HEK293 (cell line): ENCODE data around the gene RNF113B.

Experiments
- CTCF ChIA-PET: fragments of 350-600 bp; formaldehyde crosslinking; extraction: SDS; loops from one replicate; lab custom pipeline; 2021; ENCODE audit warnings: antibody characterized with exemption; lab: Yijun Ruan, JAX
- POLR2A ChIA-PET: fragments of 300-600 bp; formaldehyde crosslinking; extraction: SDS; loops from one replicate; lab custom pipeline; 2020; ENCODE audit warnings: antibody characterized with exemption, inconsistent platforms; lab: Yijun Ruan, JAX
- H3K27ac ChIP-seq: fragments of 200-500 bp; sonication (Bioruptor generic); 2 replicates; pipeline ENCODE4 v1.5.1; 2014; ENCODE audit warnings: low read depth, low read length, control low read depth, inconsistent platforms; ENCODE audit errors: extremely low read depth
- H3K36me3 ChIP-seq, 2 experiments: fragments of 200-500 bp in 1 of 2; sonication (Bioruptor generic) in 1 of 2; 1 replicate in 1 of 2; 2 replicates in 1 of 2; pipeline ENCODE4 v1.5.1; 2014 to 2017; ENCODE audit warnings: inconsistent platforms in 2 of 2, low read length in 2 of 2; ENCODE audit not compliant: control insufficient read depth in 2 of 2, insufficient read depth in 1 of 2
- H3K4me1 ChIP-seq: fragments of 200-500 bp; sonication (Bioruptor generic); 2 replicates; pipeline ENCODE4 v1.5.1; 2014; ENCODE audit warnings: mild to moderate bottlenecking, low read length, inconsistent platforms; ENCODE audit not compliant: control insufficient read depth, insufficient read depth
- H3K4me3 ChIP-seq: 2 replicates; pipeline ENCODE4 v1.5.1; 2011; ENCODE audit warnings: low read depth, mild to moderate bottlenecking, control low read depth, low read length, moderate library complexity
- H3K9me3 ChIP-seq: fragments of 200-500 bp; sonication (Bioruptor generic); 2 replicates; pipeline ENCODE4 v1.5.1; 2014; ENCODE audit warnings: low read depth, low read length, inconsistent platforms; ENCODE audit not compliant: control insufficient read depth, insufficient read depth
- EGR2 ChIP-seq: fragments of 450-650 bp; formaldehyde crosslinking; IDR thresholded peaks from 2 replicates; pipeline ENCODE4 v1.5.1; 2016; ENCODE audit warnings: low read depth, missing biosample characterization, missing genetic modification characterization
- GLIS1 ChIP-seq: fragments of 450-650 bp; formaldehyde crosslinking; IDR thresholded peaks from 2 replicates; pipeline ENCODE4 v1.5.1; 2016; ENCODE audit warnings: missing biosample characterization, missing genetic modification characterization
- GLIS2 ChIP-seq: fragments of 450-650 bp; formaldehyde crosslinking; IDR thresholded peaks from 2 replicates; pipeline ENCODE4 v1.5.1; 2016; ENCODE audit warnings: missing biosample characterization, missing genetic modification characterization
- IKZF3 ChIP-seq: fragments of 450-650 bp; IDR thresholded peaks from 2 replicates; pipeline ENCODE4 v1.5.0; 2018; ENCODE audit warnings: missing biosample characterization, mild to moderate bottlenecking, missing genetic modification characterization, moderate library complexity
- KLF9 ChIP-seq: fragments of 450-650 bp; formaldehyde crosslinking; IDR thresholded peaks from 2 replicates; pipeline ENCODE4 v1.5.1; 2016; ENCODE audit warnings: missing biosample characterization, missing genetic modification characterization, low read depth
- SP2 ChIP-seq: fragments of 450-650 bp; formaldehyde crosslinking; IDR thresholded peaks from 2 replicates; pipeline ENCODE4 v1.5.1; 2016; ENCODE audit warnings: missing biosample characterization, missing genetic modification characterization
- SP7 ChIP-seq: fragments of 450-650 bp; formaldehyde crosslinking; IDR thresholded peaks from 2 replicates; pipeline ENCODE4 v1.5.1; 2016; ENCODE audit warnings: missing biosample characterization, missing genetic modification characterization
- WT1 ChIP-seq: fragments of 450-650 bp; formaldehyde crosslinking; IDR thresholded peaks from 2 replicates; pipeline ENCODE4 v1.5.1; 2016; ENCODE audit warnings: missing biosample characterization, missing genetic modification characterization
- ZBTB17 ChIP-seq: fragments of 450-650 bp; formaldehyde crosslinking; IDR thresholded peaks from 2 replicates; pipeline ENCODE4 v1.5.1; 2016; ENCODE audit warnings: missing biosample characterization, missing genetic modification characterization
- ZBTB8A ChIP-seq: fragments of 450-650 bp; formaldehyde crosslinking; IDR thresholded peaks from 2 replicates; pipeline ENCODE4 v1.5.1; 2016; ENCODE audit warnings: missing biosample characterization, missing genetic modification characterization
- ZFHX2 ChIP-seq: fragments of 450-650 bp; formaldehyde crosslinking; conservative IDR thresholded peaks from 2 replicates; pipeline ENCODE4 v1.5.1; 2016; ENCODE audit warnings: missing biosample characterization, missing genetic modification characterization
- ZIC2 ChIP-seq: fragments of 450-650 bp; formaldehyde crosslinking; IDR thresholded peaks from 2 replicates; pipeline ENCODE4 v1.5.1; 2016; ENCODE audit warnings: missing biosample characterization, missing genetic modification characterization
- ZNF114 ChIP-seq: fragments of 450-650 bp; formaldehyde crosslinking; IDR thresholded peaks from 2 replicates; pipeline ENCODE4 v1.5.0; 2017; ENCODE audit warnings: missing biosample characterization, missing genetic modification characterization
- ZNF121 ChIP-seq: fragments of 450-650 bp; formaldehyde crosslinking; IDR thresholded peaks from 2 replicates; pipeline ENCODE4 v1.5.1; 2016; ENCODE audit warnings: missing biosample characterization, missing genetic modification characterization
- ZNF140 ChIP-seq: fragments of 450-650 bp; formaldehyde crosslinking; IDR thresholded peaks from 2 replicates; pipeline ENCODE4 v1.5.1; 2016; ENCODE audit warnings: missing biosample characterization, missing genetic modification characterization
- ZNF175 ChIP-seq: fragments of 450-650 bp; formaldehyde crosslinking; IDR thresholded peaks from 2 replicates; pipeline ENCODE4 v1.5.1; 2016; ENCODE audit warnings: missing biosample characterization, missing genetic modification characterization
- ZNF2 ChIP-seq: fragments of 450-650 bp; formaldehyde crosslinking; IDR thresholded peaks from 2 replicates; pipeline ENCODE4 v1.5.1; 2016; ENCODE audit warnings: missing biosample characterization, missing genetic modification characterization
- ZNF341 ChIP-seq: fragments of 450-650 bp; formaldehyde crosslinking; IDR thresholded peaks from 2 replicates; pipeline ENCODE4; 2016; ENCODE audit warnings: low read depth, missing biosample characterization, missing genetic modification characterization
- ZNF561 ChIP-seq: fragments of 450-650 bp; IDR thresholded peaks from 2 replicates; pipeline ENCODE4 v1.5.1; 2018; ENCODE audit warnings: missing biosample characterization, missing genetic modification characterization, borderline replicate concordance
- ZNF571 ChIP-seq: fragments of 450-650 bp; formaldehyde crosslinking; IDR thresholded peaks from 2 replicates; pipeline ENCODE4 v1.5.0; 2017; ENCODE audit warnings: missing biosample characterization, missing genetic modification characterization
- ZNF776 ChIP-seq: fragments of 450-650 bp; formaldehyde crosslinking; IDR thresholded peaks from 2 replicates; pipeline ENCODE4 v1.5.0; 2017; ENCODE audit warnings: missing biosample characterization, missing genetic modification characterization, borderline replicate concordance
- TF ChIP-seq, protein P1 (sequence below): fragments of 450-650 bp; formaldehyde crosslinking; IDR thresholded peaks from 2 replicates; pipeline ENCODE4 v1.5.1; 2016; ENCODE audit warnings: missing biosample characterization, missing genetic modification characterization
- TF ChIP-seq, protein P2 (sequence below): fragments of 450-650 bp; formaldehyde crosslinking; IDR thresholded peaks from 2 replicates; pipeline ENCODE4 v1.5.1; 2017; ENCODE audit warnings: missing biosample characterization, missing genetic modification characterization
- TF ChIP-seq, protein P3 (sequence below): fragments of 450-650 bp; formaldehyde crosslinking; IDR thresholded peaks from 2 replicates; pipeline ENCODE4 v1.5.1; 2017; ENCODE audit warnings: missing biosample characterization, missing genetic modification characterization
- TF ChIP-seq, protein P4 (sequence below): fragments of 450-650 bp; formaldehyde crosslinking; IDR thresholded peaks from 2 replicates; pipeline ENCODE4 v1.5.1; 2016; ENCODE audit warnings: missing biosample characterization, missing genetic modification characterization

Gene RNF113B

DNA sequence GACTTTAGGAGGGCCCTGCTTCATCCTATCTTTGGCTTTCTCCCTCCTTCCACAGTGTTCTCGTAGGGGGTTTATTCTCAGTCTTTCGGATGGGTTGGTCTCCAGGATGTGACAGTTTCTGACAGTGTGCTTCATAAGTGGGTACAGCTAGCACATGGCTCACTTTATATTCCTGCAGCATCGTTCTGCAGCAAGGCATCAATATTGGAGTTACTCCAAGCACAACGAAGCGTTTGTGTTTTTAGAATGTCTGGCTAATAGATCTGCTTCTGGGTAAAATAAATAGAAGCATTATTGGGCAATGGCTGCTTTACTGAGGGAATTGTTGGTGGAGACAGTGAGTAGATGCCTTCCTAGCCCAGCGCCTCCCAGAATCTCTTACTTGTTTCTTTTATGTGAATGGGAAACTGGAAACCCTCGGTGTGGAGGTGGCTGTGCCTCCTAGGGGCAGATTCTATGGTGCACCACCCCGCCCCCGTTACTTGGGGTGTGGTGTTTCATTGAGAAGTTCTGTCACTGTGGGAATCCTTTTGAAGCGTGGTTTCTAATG is 32.2 kb downstream of the RNF113B start:
- H3K4me1 ChIP-seq = peaks cover 9% of the 10 kb centered on the region

DNA sequence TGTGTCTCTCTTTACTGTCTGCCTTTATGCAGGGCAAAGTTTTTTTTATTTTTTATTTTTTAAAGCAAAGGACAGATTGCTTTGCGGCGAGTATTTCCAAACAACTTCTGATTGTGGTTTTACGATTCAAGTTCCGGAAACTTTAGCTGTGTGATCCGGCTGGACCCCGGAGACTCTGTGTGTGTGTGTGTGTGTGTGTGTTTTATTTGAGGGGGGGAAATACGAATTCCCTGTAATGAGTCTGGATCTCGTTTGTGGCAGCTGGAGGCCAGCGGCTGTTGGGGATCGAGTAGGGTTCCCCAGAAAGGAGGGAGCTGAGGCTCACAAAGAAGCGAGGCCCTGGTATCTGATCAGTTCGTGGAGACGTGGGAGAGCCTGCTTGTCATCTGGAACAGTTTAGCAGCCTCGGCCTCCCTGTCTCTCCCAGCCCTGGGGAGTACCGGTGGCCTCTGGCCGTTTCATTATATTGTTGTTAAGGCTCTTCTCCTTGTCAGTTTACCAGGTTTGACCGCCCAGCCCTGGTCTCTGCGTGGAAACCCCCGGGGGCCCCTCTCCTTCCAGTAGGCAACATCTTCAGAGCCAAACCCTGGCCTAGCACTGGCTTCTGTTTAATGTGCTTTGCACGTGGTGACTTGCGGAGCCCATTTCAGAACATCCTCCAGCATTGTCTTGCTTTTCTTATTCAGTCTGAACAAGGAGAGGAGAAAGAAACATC is 32.9 kb downstream of the RNF113B start:
- POLR2A ChIA-PET = no interaction called here
- Histone ChIP-seq H3K36me3 (no peaks in the 10 kb centered on the region), H3K4me1 (peaks cover 9% of the 10 kb centered on the region), H3K27ac (peak overlapping the region; percentile 64; the same call in 1 of the 2 replicates), H3K4me3 (peak overlapping the region; percentile 59), H3K9me3 (no peaks in the 10 kb centered on the region)
- CTCF ChIA-PET = interaction anchor here (0.5 to 1.4 kb wide), 2 partner anchors 12 to 112 kb away, joined by 4 to 6 read pairs; no protein-coding TSS in a partner anchor
- peak; percentile 17; the same call in 1 of the 2 replicates for TF ChIP-seq SP7 (tag by site-specific recombination)
- no peak for TF ChIP-seq ZNF121 (tag by site-specific recombination)
- TF ChIP-seq GLIS2 (tag by site-specific recombination) = 0 out of 2 replicates have a peak, but pooled peaks have one; percentile 10
- TF ChIP-seq WT1 (tag by site-specific recombination) = peak; percentile 58
- TF ChIP-seq, protein P1, sequence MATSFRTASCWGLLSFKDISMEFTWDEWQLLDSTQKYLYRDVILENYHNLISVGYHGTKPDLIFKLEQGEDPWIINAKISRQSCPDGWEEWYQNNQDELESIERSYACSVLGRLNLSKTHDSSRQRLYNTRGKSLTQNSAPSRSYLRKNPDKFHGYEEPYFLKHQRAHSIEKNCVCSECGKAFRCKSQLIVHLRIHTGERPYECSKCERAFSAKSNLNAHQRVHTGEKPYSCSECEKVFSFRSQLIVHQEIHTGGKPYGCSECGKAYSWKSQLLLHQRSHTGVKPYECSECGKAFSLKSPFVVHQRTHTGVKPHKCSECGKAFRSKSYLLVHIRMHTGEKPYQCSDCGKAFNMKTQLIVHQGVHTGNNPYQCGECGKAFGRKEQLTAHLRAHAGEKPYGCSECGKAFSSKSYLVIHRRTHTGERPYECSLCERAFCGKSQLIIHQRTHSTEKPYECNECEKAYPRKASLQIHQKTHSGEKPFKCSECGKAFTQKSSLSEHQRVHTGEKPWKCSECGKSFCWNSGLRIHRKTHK = no peak
- TF ChIP-seq, protein P2, sequence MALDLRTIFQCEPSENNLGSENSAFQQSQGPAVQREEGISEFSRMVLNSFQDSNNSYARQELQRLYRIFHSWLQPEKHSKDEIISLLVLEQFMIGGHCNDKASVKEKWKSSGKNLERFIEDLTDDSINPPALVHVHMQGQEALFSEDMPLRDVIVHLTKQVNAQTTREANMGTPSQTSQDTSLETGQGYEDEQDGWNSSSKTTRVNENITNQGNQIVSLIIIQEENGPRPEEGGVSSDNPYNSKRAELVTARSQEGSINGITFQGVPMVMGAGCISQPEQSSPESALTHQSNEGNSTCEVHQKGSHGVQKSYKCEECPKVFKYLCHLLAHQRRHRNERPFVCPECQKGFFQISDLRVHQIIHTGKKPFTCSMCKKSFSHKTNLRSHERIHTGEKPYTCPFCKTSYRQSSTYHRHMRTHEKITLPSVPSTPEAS (tag by site-specific recombination) = peak; percentile 65
- no peak for TF ChIP-seq ZNF140 (tag by site-specific recombination)
- 0 out of 2 replicates have a peak, but pooled peaks have one; percentile 39 for TF ChIP-seq ZNF2
- peak; percentile 23; the same call in 1 of the 2 replicates for TF ChIP-seq ZNF341
- TF ChIP-seq ZNF776 (tag by site-specific recombination) = no peak
- no peak for TF ChIP-seq ZNF175
- TF ChIP-seq ZFHX2 (tag by site-specific recombination) = peak; percentile 38

More for the DNA sequence above, 32.2 kb downstream of the RNF113B start:
- no peaks in the 10 kb centered on the region for H3K9me3 ChIP-seq
- no peaks in the 10 kb centered on the region for H3K36me3 ChIP-seq
- ChIA-PET CTCF (interaction anchor here (1.4 kb wide), 1 partner anchor 11 kb away, joined by 6 read pairs; no protein-coding TSS in a partner anchor), POLR2A (no interaction called here)
- 0 out of 2 replicates have a peak, but pooled peaks have one; percentile 9 for TF ChIP-seq ZIC2 (tag by site-specific recombination)
- no peak for TF ChIP-seq ZNF571 (tag by site-specific recombination)
- peak; percentile 62 for TF ChIP-seq KLF9
- no peak for TF ChIP-seq IKZF3 (tag by site-specific recombination)
- TF ChIP-seq SP2 (tag by site-specific recombination) = no peak
- peak; percentile 15; the same call in 1 of the 2 replicates for TF ChIP-seq SP7 (tag by site-specific recombination)
- TF ChIP-seq ZNF561 (tag by site-specific recombination) = peak; percentile 25; the same call in 1 of the 2 replicates
- TF ChIP-seq, protein P3, sequence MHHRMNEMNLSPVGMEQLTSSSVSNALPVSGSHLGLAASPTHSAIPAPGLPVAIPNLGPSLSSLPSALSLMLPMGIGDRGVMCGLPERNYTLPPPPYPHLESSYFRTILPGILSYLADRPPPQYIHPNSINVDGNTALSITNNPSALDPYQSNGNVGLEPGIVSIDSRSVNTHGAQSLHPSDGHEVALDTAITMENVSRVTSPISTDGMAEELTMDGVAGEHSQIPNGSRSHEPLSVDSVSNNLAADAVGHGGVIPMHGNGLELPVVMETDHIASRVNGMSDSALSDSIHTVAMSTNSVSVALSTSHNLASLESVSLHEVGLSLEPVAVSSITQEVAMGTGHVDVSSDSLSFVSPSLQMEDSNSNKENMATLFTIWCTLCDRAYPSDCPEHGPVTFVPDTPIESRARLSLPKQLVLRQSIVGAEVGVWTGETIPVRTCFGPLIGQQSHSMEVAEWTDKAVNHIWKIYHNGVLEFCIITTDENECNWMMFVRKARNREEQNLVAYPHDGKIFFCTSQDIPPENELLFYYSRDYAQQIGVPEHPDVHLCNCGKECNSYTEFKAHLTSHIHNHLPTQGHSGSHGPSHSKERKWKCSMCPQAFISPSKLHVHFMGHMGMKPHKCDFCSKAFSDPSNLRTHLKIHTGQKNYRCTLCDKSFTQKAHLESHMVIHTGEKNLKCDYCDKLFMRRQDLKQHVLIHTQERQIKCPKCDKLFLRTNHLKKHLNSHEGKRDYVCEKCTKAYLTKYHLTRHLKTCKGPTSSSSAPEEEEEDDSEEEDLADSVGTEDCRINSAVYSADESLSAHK (tag by site-specific recombination) = peak; percentile 100
- TF ChIP-seq GLIS1 (tag by site-specific recombination) = peak; percentile 23; the same call in 1 of the 2 replicates
- TF ChIP-seq ZBTB8A = peak; percentile 40; the same call in 1 of the 2 replicates
- TF ChIP-seq, protein P4, sequence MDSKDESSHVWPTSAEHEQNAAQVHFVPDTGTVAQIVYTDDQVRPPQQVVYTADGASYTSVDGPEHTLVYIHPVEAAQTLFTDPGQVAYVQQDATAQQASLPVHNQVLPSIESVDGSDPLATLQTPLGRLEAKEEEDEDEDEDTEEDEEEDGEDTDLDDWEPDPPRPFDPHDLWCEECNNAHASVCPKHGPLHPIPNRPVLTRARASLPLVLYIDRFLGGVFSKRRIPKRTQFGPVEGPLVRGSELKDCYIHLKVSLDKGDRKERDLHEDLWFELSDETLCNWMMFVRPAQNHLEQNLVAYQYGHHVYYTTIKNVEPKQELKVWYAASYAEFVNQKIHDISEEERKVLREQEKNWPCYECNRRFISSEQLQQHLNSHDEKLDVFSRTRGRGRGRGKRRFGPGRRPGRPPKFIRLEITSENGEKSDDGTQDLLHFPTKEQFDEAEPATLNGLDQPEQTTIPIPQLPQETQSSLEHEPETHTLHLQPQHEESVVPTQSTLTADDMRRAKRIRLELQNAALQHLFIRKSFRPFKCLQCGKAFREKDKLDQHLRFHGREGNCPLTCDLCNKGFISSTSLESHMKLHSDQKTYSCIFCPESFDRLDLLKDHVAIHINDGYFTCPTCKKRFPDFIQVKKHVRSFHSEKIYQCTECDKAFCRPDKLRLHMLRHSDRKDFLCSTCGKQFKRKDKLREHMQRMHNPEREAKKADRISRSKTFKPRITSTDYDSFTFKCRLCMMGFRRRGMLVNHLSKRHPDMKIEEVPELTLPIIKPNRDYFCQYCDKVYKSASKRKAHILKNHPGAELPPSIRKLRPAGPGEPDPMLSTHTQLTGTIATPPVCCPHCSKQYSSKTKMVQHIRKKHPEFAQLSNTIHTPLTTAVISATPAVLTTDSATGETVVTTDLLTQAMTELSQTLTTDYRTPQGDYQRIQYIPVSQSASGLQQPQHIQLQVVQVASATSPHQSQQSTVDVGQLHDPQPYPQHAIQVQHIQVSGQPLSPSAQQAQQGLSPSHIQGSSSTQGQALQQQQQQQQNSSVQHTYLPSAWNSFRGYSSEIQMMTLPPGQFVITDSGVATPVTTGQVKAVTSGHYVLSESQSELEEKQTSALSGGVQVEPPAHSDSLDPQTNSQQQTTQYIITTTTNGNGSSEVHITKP = no peak
- TF ChIP-seq ZNF114 (tag by site-specific recombination) = no peak
- peak; percentile 87 for TF ChIP-seq ZBTB17 (tag by site-specific recombination)
- peak; percentile 64 for TF ChIP-seq EGR2 (tag by site-specific recombination)
- TF ChIP-seq ZFHX2 (tag by site-specific recombination) = peak; percentile 70
- TF ChIP-seq ZNF341 = peak; percentile 91
- peak overlapping the region; percentile 59 for H3K4me3 ChIP-seq
- peak overlapping the region; percentile 64; the same call in 1 of the 2 replicates for H3K27ac ChIP-seq
